BJ (cell line): Measurements from ENCODE around the gene TTC33. TPM values are rescaled to one million over a fixed set of nuclear protein-coding genes. Genes with fewer than 3 reads are reported as not detected.

Experiments
- CTCF ChIA-PET: fragments of 350-600 bp; formaldehyde crosslinking; extraction: SDS; loops from one replicate; lab custom pipeline; 2021; ENCODE audit warnings: antibody characterized with exemption, inconsistent platforms; lab: Yijun Ruan, JAX
- POLR2A ChIA-PET: fragments of 300-600 bp; sonication (Branson Sonifier 250); formaldehyde crosslinking; extraction: SDS; loops from one replicate; lab custom pipeline; 2021; ENCODE audit warnings: antibody characterized with exemption; lab: Charles Lee
- DNase-seq: peaks from one replicate; pipeline ENCODE4 v3.0.0-alpha.2; 2011; ENCODE audit warnings: low read depth
- H3K27me3 ChIP-seq: 2 replicates; pipeline ENCODE4 v1.6.0; 2011; ENCODE audit warnings: low read length; ENCODE audit not compliant: control insufficient read depth, insufficient read depth
- H3K36me3 ChIP-seq: 2 replicates; pipeline ENCODE4 v1.5.1; 2011; ENCODE audit warnings: low read length; ENCODE audit not compliant: control insufficient read depth, insufficient read depth
- H3K4me3 ChIP-seq: 2 replicates; pipeline ENCODE4 v1.5.1; 2011; ENCODE audit warnings: low read depth, mild to moderate bottlenecking, control low read depth, low read length
- CTCF ChIP-seq: IDR thresholded peaks from 2 replicates; pipeline ENCODE4 v1.5.1; 2011; ENCODE audit warnings: low read depth, mild to moderate bottlenecking, control low read depth, inconsistent platforms, low read length, moderate library complexity; ENCODE audit not compliant: insufficient read depth
- polyA plus RNA-seq: library from polyadenylated mRNA; depleted of rRNA; stranded (reverse); fragments of >200 nt; gene quantifications from 2 replicates; pipeline ENCODE4 v1.2.3, GENCODE V29; 2011

TTC33 gene
- polyA plus RNA-seq, 1 experiment = 2.8 TPM

DNA sequence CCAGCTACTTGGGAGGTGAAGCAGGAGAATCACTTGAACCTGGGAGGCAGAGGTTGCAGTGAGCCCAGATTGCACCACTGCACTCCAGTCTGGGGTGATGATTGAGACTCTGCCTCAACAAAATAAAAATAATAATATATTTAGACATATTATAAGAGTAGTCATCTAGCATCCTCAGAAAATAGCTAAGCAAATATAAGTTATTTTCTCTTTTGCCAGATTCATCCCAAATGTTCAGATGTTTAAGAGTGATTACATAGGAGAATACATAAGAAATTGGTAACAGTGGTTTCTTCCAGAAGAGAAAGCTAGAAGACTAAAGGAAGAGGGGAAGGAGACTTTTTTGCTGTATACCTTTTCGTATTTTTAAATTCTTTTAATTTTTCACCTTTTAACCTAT lies 22.4 kb upstream of the TTC33 start:
- POLR2A ChIA-PET = no interaction called here
- DNase-seq = no peak
- no peak for TF ChIP-seq CTCF
- CTCF ChIA-PET = no interaction called here
- Histone ChIP-seq H3K27me3 (no peaks in the 10 kb centered on the region), H3K4me3 (no peak overlapping the region), H3K36me3 (no peaks in the 10 kb centered on the region)

DNA sequence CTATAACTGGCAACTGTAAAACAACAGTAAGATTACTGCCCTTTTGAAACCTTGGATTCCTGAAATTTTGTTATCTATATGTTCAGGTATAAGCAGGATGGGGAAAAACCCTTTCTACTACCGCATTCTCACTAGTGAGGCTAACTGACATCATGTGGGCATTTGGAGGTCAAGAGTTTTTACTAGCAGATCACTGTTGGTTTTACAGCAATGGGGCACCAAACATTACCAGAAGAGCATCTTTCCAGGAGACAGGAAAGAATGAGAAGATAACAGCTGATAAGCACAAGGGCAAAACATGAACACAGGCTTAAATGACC lies 20.9 kb upstream of the TTC33 start:
- DNase-seq = no peak
- POLR2A ChIA-PET = no interaction called here
- no peaks in the 10 kb centered on the region for H3K27me3 ChIP-seq
- H3K36me3 ChIP-seq = no peaks in the 10 kb centered on the region
- CTCF ChIA-PET = no interaction called here
- no peak overlapping the region for H3K4me3 ChIP-seq
- TF ChIP-seq CTCF = no peak

- Histone ChIP-seq H3K27me3 (no peaks in the 10 kb centered on the region), H3K4me3 (no peak overlapping the region), H3K36me3 (peaks cover 2% of the 10 kb centered on the region)
- DNase-seq = no peak
- no peak for TF ChIP-seq CTCF
- POLR2A ChIA-PET = no interaction called here
- CTCF ChIA-PET = interaction anchor here (1.2 kb wide), 2 partner anchors 21 to 103 kb away, joined by 3 read pairs; no protein-coding TSS in a partner anchor
Measured at GRCh38 chr5:40775846-40776657, 20.3 kb upstream of the TTC33 start.

DNA sequence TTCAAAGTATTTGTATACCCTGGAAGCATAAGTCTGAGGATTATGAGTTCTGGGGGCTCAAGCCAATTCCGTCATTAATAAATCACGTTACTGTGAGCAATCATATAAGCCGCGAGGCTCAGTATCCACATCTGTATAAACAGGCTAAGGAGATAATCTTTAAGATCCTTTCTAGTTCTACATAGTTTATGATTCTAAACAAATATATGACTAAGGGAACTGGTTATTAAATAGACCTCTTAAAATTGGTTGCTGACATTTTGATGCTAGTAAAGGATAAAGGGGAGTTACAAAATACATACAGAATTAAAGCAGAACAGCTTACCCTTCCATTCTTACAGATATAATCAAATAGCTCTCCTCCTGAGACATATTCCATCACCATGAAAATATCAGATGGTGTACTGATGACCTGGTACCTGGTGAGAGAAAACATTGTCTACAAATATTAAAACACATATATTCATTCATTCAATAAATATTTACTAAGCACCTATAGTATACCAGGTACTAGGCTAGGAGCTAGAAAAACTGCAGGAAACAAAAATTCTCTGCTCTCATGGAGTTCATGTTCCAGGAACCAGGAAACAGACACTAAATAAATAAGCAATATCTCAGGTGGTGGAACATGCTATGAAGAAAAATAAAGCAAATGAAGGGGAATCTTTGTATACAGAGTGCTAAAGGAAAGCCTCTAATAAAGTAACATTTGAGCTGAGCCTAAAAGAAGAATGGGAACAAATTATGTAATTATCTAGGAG lies 19.5 kb upstream of the TTC33 start:
- DNase-seq = no peak
- no peak overlapping the region for H3K4me3 ChIP-seq
- peaks cover 2% of the 10 kb centered on the region for H3K36me3 ChIP-seq
- no peak for TF ChIP-seq CTCF
- H3K27me3 ChIP-seq = no peaks in the 10 kb centered on the region
- POLR2A ChIA-PET = no interaction called here
- CTCF ChIA-PET = interaction anchor here (1.2 kb wide), 2 partner anchors 22 to 104 kb away, joined by 3 read pairs; no protein-coding TSS in a partner anchor

DNA sequence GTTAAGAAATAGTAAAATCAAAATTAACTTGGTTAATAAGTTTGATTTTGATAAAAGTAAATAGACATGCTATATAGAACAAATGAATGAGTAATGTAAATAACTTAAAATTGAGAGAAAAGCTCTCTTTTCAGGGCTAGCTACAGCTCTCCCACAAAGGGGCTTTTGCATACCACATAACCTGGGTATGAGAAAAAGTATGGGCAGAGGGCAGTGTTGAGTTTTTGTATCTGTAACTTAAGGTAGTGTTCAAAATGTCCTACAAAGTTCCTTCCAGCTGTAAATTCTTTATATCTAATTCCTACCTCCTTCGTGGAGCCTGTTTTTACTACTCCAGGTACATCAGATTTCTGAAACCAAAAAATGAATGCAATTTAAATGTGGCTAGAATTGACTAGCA lies 18.9 kb upstream of the TTC33 start:
- H3K36me3 ChIP-seq = peaks cover 2% of the 10 kb centered on the region
- H3K27me3 ChIP-seq = no peaks in the 10 kb centered on the region
- H3K4me3 ChIP-seq = no peak overlapping the region
- POLR2A ChIA-PET = no interaction called here
- no peak for TF ChIP-seq CTCF
- CTCF ChIA-PET = interaction anchor here (1.2 kb wide), 2 partner anchors 23 to 104 kb away, joined by 3 read pairs; no protein-coding TSS in a partner anchor
- DNase-seq = no peak
